GM23338 (cell line): ENCODE data around the gene NUBPL. TPM values are rescaled to one million over a fixed set of nuclear protein-coding genes. Genes with fewer than 3 reads are reported as not detected.

ENCODE experiments used
- ATAC-seq: fragments of 200-7000 bp; cut with Tn5 transposase; 3 replicates; pipeline ENCODE4 v1.9.1; 2020
- DNase-seq: peaks from one replicate; pipeline ENCODE4 v3.0.0-alpha.2; 2015; ENCODE audit warnings: low spot score
- H2AFZ ChIP-seq: fragments of 200-600 bp; sonication (generic); 2 replicates; pipeline ENCODE4 v1.8.0; 2016; ENCODE audit warnings: antibody characterized with exemption, mild to moderate bottlenecking, moderate library complexity
- H3F3A ChIP-seq: fragments of 200-600 bp; sonication (generic); replicated peaks from 2 replicates; pipeline ENCODE4 v1.8.0; 2017; ENCODE audit warnings: antibody characterized with exemption, mixed run types, low read depth
- H3K27ac ChIP-seq: fragments of 200-600 bp; sonication (generic); 2 replicates; pipeline ENCODE4 v1.6.1; 2016; ENCODE audit warnings: low read depth
- H3K27me3 ChIP-seq: fragments of 200-600 bp; sonication (generic); 2 replicates; pipeline ENCODE4 v1.8.0; 2016; ENCODE audit warnings: mild to moderate bottlenecking, mixed run types, moderate library complexity; ENCODE audit not compliant: insufficient read depth
- H3K36me3 ChIP-seq: fragments of 200-600 bp; sonication (generic); 2 replicates; pipeline ENCODE4 v1.8.0; 2016; ENCODE audit warnings: mild to moderate bottlenecking; ENCODE audit not compliant: insufficient read depth
- H3K4me1 ChIP-seq: fragments of 200-600 bp; sonication (generic); 2 replicates; pipeline ENCODE4 v1.8.0; 2016; ENCODE audit warnings: mild to moderate bottlenecking, moderate library complexity; ENCODE audit not compliant: insufficient read depth
- H3K4me2 ChIP-seq: fragments of 200-600 bp; sonication (generic); 2 replicates; pipeline ENCODE4 v1.7.1; 2017; ENCODE audit warnings: mixed run types
- H3K4me3 ChIP-seq: fragments of 200-600 bp; sonication (generic); 2 replicates; pipeline ENCODE4 v1.6.1; 2016; ENCODE audit warnings: mixed run types
- H3K79me2 ChIP-seq: fragments of 200-600 bp; sonication (generic); replicated peaks from 2 replicates; pipeline ENCODE4 v1.8.0; 2017; ENCODE audit warnings: mild to moderate bottlenecking; ENCODE audit not compliant: insufficient read depth
- H3K9me2 ChIP-seq: fragments of 200-600 bp; sonication (generic); 2 replicates; pipeline ENCODE4 v1.8.0; 2017; ENCODE audit not compliant: insufficient read depth
- H4K20me1 ChIP-seq: fragments of 200-600 bp; sonication (generic); replicated peaks from 2 replicates; pipeline ENCODE4 v1.8.0; 2017; ENCODE audit warnings: mild to moderate bottlenecking; ENCODE audit not compliant: insufficient read depth
- H3K27ac Mint-ChIP-seq: 2 replicates; pipeline ENCODE4 v1.8.0; 2020; ENCODE audit warnings: inconsistent platforms, mild to moderate bottlenecking, moderate library complexity, mixed read lengths
- H3K27me3 Mint-ChIP-seq: 3 replicates; pipeline ENCODE4 v1.8.0; 2022; ENCODE audit warnings: low read depth, mild to moderate bottlenecking, moderate library complexity, mixed read lengths, inconsistent platforms; ENCODE audit not compliant: insufficient read depth, poor library complexity
- H3K36me3 Mint-ChIP-seq: 3 replicates; pipeline ENCODE4 v1.8.0; 2021; ENCODE audit warnings: low read depth, mild to moderate bottlenecking, inconsistent platforms, moderate library complexity, mixed read lengths
- H3K4me1 Mint-ChIP-seq: 3 replicates; pipeline ENCODE4 v1.8.0; 2020; ENCODE audit warnings: mild to moderate bottlenecking, inconsistent platforms, mixed read lengths
- H3K4me3 Mint-ChIP-seq: 3 replicates; pipeline ENCODE4 v1.8.0; 2021; ENCODE audit warnings: moderate library complexity, mild to moderate bottlenecking, inconsistent platforms, mixed read lengths
- H3K9me3 Mint-ChIP-seq: 3 replicates; pipeline ENCODE4 v1.8.0; 2020; ENCODE audit warnings: moderate library complexity, mild to moderate bottlenecking, inconsistent platforms, mixed read lengths
- CREB1 ChIP-seq: fragments of 250-450 bp; sonication (Bioruptor Pico); IDR thresholded peaks from 2 replicates; pipeline ENCODE4 v1.5.0; 2020; ENCODE audit warnings: low read depth, mild to moderate bottlenecking, moderate library complexity
- CTCF ChIP-seq, 2 experiments: fragments of 200-600 bp in 1 of 2; sonication (generic) in 1 of 2; conservative IDR thresholded peaks; 2 replicates each; pipeline versions ENCODE4 v1.5.1 to v1.6.1; 2016 to 2017; ENCODE audit warnings: antibody characterized with exemption in 2 of 2, low read depth in 2 of 2, mild to moderate bottlenecking in 2 of 2, moderate library complexity in 1 of 2
- ETS1 ChIP-seq: IDR thresholded peaks from 2 replicates; pipeline ENCODE4 v1.6.1; 2016; ENCODE audit warnings: antibody characterized with exemption
- EZH2 ChIP-seq: fragments of 200-600 bp; sonication (generic); IDR thresholded peaks from one replicate; pipeline ENCODE4 v1.8.0; 2017; ENCODE audit warnings: antibody characterized with exemption, mild to moderate bottlenecking, low read depth; ENCODE audit not compliant: unreplicated experiment
- EZH2phosphoT487 ChIP-seq: fragments of 200-600 bp; sonication (generic); IDR thresholded peaks from one replicate; pipeline ENCODE4 v1.8.1; 2018; ENCODE audit warnings: antibody characterized with exemption; ENCODE audit not compliant: unreplicated experiment
- JUNB ChIP-seq: IDR thresholded peaks from one replicate; pipeline ENCODE4 v1.6.1; 2016; ENCODE audit warnings: antibody characterized with exemption; ENCODE audit not compliant: unreplicated experiment
- REST ChIP-seq: IDR thresholded peaks from one replicate; pipeline ENCODE4 v1.6.1; 2018; ENCODE audit warnings: antibody characterized with exemption; ENCODE audit not compliant: unreplicated experiment
- STAT1 ChIP-seq: IDR thresholded peaks from one replicate; pipeline ENCODE4 v1.6.1; 2016; ENCODE audit warnings: antibody characterized with exemption; ENCODE audit not compliant: unreplicated experiment
- ZNF114 ChIP-seq: fragments of 250-450 bp; sonication (Bioruptor Pico); IDR thresholded peaks from 2 replicates; pipeline ENCODE4 v1.5.0; 2020; ENCODE audit warnings: mild to moderate bottlenecking, moderate library complexity
- ZNF462 ChIP-seq: fragments of 250-450 bp; sonication (Bioruptor Pico); IDR thresholded peaks from 2 replicates; pipeline ENCODE4 v1.5.0; 2020; ENCODE audit warnings: mild to moderate bottlenecking, moderate library complexity
- polyA plus RNA-seq: library from polyadenylated mRNA; unstranded; fragments of >200 nt; fragmentation: Nextera tagmentation; extraction: Ambion mirVana; gene quantifications from 2 replicates; pipeline ENCODE4 v1.2.1, GENCODE V29; 2016
- total RNA-seq: library from RNA; depleted of rRNA; stranded (reverse); fragments of >200 nt; shearing (Covaris generic); gene quantifications from 2 replicates; pipeline ENCODE4 v1.2.3, GENCODE V29; 2014

Gene NUBPL
- total and polyA plus RNA-seq, 2 experiments from 2014 or later: 6.1 to 20.7 TPM

- H3K9me2 ChIP-seq: no peaks in the 10 kb centered on the region
- H3K27me3 Mint-ChIP-seq: no peaks in the 10 kb centered on the region
- H3K27me3 ChIP-seq: no peaks in the 10 kb centered on the region
- peaks cover 60% of the 10 kb centered on the region for H3K9me3 Mint-ChIP-seq
- no peaks in the 10 kb centered on the region for H3K4me1 Mint-ChIP-seq
- H3K36me3 Mint-ChIP-seq: peaks cover 62% of the 10 kb centered on the region
- H3K4me3 ChIP-seq: no peak overlapping the region
- no peaks in the 10 kb centered on the region for H3K79me2 ChIP-seq
- no peak overlapping the region for H3K4me3 Mint-ChIP-seq
- H3K4me1 ChIP-seq: no peaks in the 10 kb centered on the region
- H3K27ac ChIP-seq: no peak overlapping the region
- no peaks in the 10 kb centered on the region for H4K20me1 ChIP-seq
- no peak overlapping the region for H3K27ac Mint-ChIP-seq
- ATAC-seq: no peak
- TF ChIP-seq CTCF (conservative IDR thresholded peaks at IDR 0.05; ENCODE audit: low read depth in 2 of 2) (no peak), CREB1 (no peak), STAT1 (no peak), REST (no peak), JUNB (no peak), EZH2 (no peak), ZNF462 (CRISPR knock-in tag) (no peak), ZNF114 (CRISPR knock-in tag) (no peak), EZH2phosphoT487 (no peak), ETS1 (no peak)
- no peaks in the 10 kb centered on the region for H3F3A ChIP-seq
- H2AFZ ChIP-seq: no peak overlapping the region
- H3K4me2 ChIP-seq: no peak overlapping the region
- peaks cover 6% of the 10 kb centered on the region; the same call in 1 of the 2 replicates for H3K36me3 ChIP-seq
- DNase-seq: no peak
Observed at GRCh38 chr14:31702130-31702529, 140.9 kb downstream of the NUBPL start.
